ENCODE results near the gene MRAP.

DNA sequence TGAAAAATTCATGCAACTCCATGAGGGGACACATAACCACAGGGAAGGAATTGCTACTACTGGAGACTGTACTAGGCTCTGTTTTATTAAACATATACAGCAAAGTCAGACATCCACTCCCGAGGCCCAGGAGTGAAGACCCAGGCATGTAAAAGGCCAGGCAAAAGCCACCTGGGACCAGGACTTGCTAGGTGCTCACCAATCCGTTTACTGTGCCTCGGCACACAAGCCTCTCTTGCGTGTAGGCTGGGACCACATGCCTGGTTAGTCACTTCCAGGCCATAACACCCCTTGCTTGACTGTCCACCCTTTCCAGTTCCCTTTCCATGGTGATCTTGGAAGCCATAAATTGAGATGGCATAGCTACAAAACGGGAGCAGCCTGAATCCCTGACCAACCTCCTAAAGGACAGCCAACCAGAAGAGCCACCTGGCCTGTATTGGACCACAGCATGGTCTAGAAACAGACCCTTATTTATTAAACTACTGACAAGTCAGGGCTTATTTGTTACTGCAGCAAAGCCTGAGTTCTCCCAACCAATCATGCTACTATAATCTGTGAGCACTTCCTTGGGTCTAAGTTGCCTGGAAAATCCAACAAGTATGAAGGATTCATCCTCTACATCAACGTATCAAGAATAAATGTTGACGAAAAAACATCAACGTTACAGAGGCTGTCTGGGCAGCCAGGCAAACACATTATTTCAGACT lies 54.5 kb downstream of the MRAP start:
- TF ChIP-seq GATA3 (IDR thresholded peaks at IDR 0.05; ENCODE audit: low read depth, low read length) (no peak), GATA2 (IDR thresholded peaks at IDR 0.05; ENCODE audit: low read depth, low read length) (no peak)
